KMS-11 (cell line): ENCODE results near the gene KDM4B.

ENCODE experiments used
- H2AFZ ChIP-seq: fragments of 200-600 bp; sonication (generic); 2 replicates; pipeline ENCODE4 v1.6.1; 2016; ENCODE audit warnings: antibody characterized with exemption, mixed run types, low read depth
- H3K27ac ChIP-seq: fragments of 200-600 bp; sonication (generic); 2 replicates; pipeline ENCODE4 v1.6.1; 2016; ENCODE audit warnings: mild to moderate bottlenecking, mixed run types
- H3K27me3 ChIP-seq: fragments of 200-600 bp; sonication (generic); 2 replicates; pipeline ENCODE4 v1.6.1; 2017; ENCODE audit warnings: mild to moderate bottlenecking, low read depth, mixed run types, moderate library complexity; ENCODE audit not compliant: insufficient read depth
- H3K36me3 ChIP-seq: fragments of 200-600 bp; sonication (generic); 2 replicates; pipeline ENCODE4 v1.6.1; 2017; ENCODE audit warnings: mild to moderate bottlenecking, mixed run types; ENCODE audit not compliant: insufficient read depth
- H3K4me1 ChIP-seq: fragments of 200-600 bp; sonication (generic); 2 replicates; pipeline ENCODE4 v1.6.1; 2016; ENCODE audit warnings: mild to moderate bottlenecking, low read depth, mixed run types; ENCODE audit not compliant: poor library complexity, severe bottlenecking
- H3K4me2 ChIP-seq: fragments of 200-600 bp; sonication (generic); 2 replicates; pipeline ENCODE4 v1.7.0; 2016; ENCODE audit warnings: mild to moderate bottlenecking, mixed run types
- H3K4me3 ChIP-seq: fragments of 200-600 bp; sonication (generic); IDR thresholded peaks from 2 replicates; pipeline ENCODE4 v1.6.1; 2017; ENCODE audit warnings: low read depth, low read length, mixed read lengths; ENCODE audit not compliant: insufficient read depth
- H3K79me2 ChIP-seq: fragments of 200-600 bp; sonication (generic); 2 replicates; pipeline ENCODE4 v1.6.1; 2016; ENCODE audit warnings: low read depth, mixed run types; ENCODE audit not compliant: insufficient read depth
- H3K9ac ChIP-seq: fragments of 200-600 bp; sonication (generic); 2 replicates; pipeline ENCODE4 v1.6.1; 2016; ENCODE audit warnings: mild to moderate bottlenecking, mixed run types
- H4K20me1 ChIP-seq: fragments of 200-600 bp; sonication (generic); 2 replicates; pipeline ENCODE4 v1.6.1; 2016; ENCODE audit warnings: mild to moderate bottlenecking, mixed run types; ENCODE audit not compliant: insufficient read depth
- CTCF ChIP-seq: fragments of 200-600 bp; sonication (generic); conservative IDR thresholded peaks from 2 replicates; pipeline ENCODE4 v1.6.1; 2017; ENCODE audit warnings: low read depth, mild to moderate bottlenecking, antibody characterized with exemption, low read length, moderate library complexity, mixed read lengths

The KDM4B gene

GRCh38 chr19:5012688-5013457, 44.0 kb downstream of the KDM4B start:
- Histone ChIP-seq H3K27me3 (no peaks in the 10 kb centered on the region), H3K9ac (no peak overlapping the region), H4K20me1 (no peaks in the 10 kb centered on the region), H2AFZ (no peak overlapping the region), H3K27ac (no peak overlapping the region), H3K4me1 (no peaks in the 10 kb centered on the region), H3K36me3 (no peaks in the 10 kb centered on the region), H3K79me2 (peaks cover 5% of the 10 kb centered on the region; the same call in 1 of the 2 replicates), H3K4me3 (no peak overlapping the region), H3K4me2 (no peak overlapping the region)
- TF ChIP-seq CTCF: no peak

- Histone ChIP-seq H3K79me2 (peaks cover 5% of the 10 kb centered on the region; the same call in 1 of the 2 replicates), H3K4me3 (no peak overlapping the region), H3K27ac (no peak overlapping the region), H4K20me1 (no peaks in the 10 kb centered on the region), H3K9ac (no peak overlapping the region), H3K4me1 (no peaks in the 10 kb centered on the region), H2AFZ (no peak overlapping the region), H3K4me2 (no peak overlapping the region), H3K36me3 (no peaks in the 10 kb centered on the region), H3K27me3 (no peaks in the 10 kb centered on the region)
- TF ChIP-seq CTCF: no peak
Observed at GRCh38 chr19:5013761-5014160, 44.8 kb downstream of the KDM4B start.

- Histone ChIP-seq H3K4me3 (no peak overlapping the region), H3K4me2 (no peak overlapping the region), H3K9ac (no peak overlapping the region), H3K27me3 (no peaks in the 10 kb centered on the region), H3K79me2 (peaks cover 5% of the 10 kb centered on the region; the same call in 1 of the 2 replicates), H3K4me1 (no peaks in the 10 kb centered on the region), H2AFZ (no peak overlapping the region), H3K27ac (no peak overlapping the region), H3K36me3 (no peaks in the 10 kb centered on the region), H4K20me1 (no peaks in the 10 kb centered on the region)
- no peak for TF ChIP-seq CTCF
Observed at GRCh38 chr19:5014941-5015340, 46.0 kb downstream of the KDM4B start.

GRCh38 chr19:5016268-5016667, 47.4 kb downstream of the KDM4B start:
- Histone ChIP-seq H2AFZ (no peak overlapping the region), H3K9ac (no peak overlapping the region), H3K36me3 (no peaks in the 10 kb centered on the region), H3K4me3 (no peak overlapping the region), H3K79me2 (0 out of 2 replicates have a peak, but pooled peaks cover 5% of the 10 kb centered on the region), H4K20me1 (no peaks in the 10 kb centered on the region), H3K4me1 (no peaks in the 10 kb centered on the region), H3K4me2 (no peak overlapping the region), H3K27ac (no peak overlapping the region), H3K27me3 (no peaks in the 10 kb centered on the region)
- no peak for TF ChIP-seq CTCF
